Adrenal gland (tissue), 5 donors: ENCODE data around the gene NLRX1.

Experiments
- POLR2A ChIP-seq, 2 donors: fragments of 450-650 bp; IDR thresholded peaks; one replicate each; pipeline ENCODE4 v1.6.1; 2017; ENCODE audit warnings: antibody characterized with exemption in 2 of 2, mild to moderate bottlenecking in 2 of 2, moderate library complexity in 1 of 2
- TF ChIP-seq, protein P1 (sequence below), 6 experiments: fragments of 450-650 bp in 4 of 6; fragments of 200-600 bp in 2 of 6; sonication (generic) in 1 of 6; IDR thresholded peaks; 1 replicate in 5 of 6; 2 replicates in 1 of 6; pipeline versions ENCODE4 v1.5.1 to v1.8.0; 2016 to 2021; ENCODE audit warnings: antibody characterized with exemption in 6 of 6, mild to moderate bottlenecking in 2 of 6, moderate library complexity in 1 of 6
- donor health status: DM: no; HTN: no; CAD: no.

DNA sequence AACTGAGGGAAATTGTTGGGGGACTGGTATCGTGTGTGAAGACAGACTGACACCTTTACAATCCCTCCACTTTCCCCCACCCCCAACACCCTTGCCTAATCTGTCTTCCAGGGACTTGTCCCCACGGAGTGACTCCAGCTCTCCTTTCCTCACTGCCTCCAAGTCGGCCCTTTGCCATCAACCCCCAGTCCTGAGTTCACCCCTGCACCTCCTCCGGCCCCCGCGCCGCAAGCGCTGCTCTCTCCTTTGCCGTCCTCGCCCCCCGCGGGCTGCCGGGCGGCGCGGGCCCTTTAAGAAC, 19.9 kb upstream of the NLRX1 start:
- TF ChIP-seq, protein P1, sequence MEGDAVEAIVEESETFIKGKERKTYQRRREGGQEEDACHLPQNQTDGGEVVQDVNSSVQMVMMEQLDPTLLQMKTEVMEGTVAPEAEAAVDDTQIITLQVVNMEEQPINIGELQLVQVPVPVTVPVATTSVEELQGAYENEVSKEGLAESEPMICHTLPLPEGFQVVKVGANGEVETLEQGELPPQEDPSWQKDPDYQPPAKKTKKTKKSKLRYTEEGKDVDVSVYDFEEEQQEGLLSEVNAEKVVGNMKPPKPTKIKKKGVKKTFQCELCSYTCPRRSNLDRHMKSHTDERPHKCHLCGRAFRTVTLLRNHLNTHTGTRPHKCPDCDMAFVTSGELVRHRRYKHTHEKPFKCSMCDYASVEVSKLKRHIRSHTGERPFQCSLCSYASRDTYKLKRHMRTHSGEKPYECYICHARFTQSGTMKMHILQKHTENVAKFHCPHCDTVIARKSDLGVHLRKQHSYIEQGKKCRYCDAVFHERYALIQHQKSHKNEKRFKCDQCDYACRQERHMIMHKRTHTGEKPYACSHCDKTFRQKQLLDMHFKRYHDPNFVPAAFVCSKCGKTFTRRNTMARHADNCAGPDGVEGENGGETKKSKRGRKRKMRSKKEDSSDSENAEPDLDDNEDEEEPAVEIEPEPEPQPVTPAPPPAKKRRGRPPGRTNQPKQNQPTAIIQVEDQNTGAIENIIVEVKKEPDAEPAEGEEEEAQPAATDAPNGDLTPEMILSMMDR (IDR thresholded peaks at IDR 0.05), result no peak
- TF ChIP-seq POLR2A (IDR thresholded peaks at IDR 0.05), result no peak
